H1 (cell line): ENCODE measurements around the gene DCTN2. TPM values are rescaled to one million over a fixed set of nuclear protein-coding genes. Genes with fewer than 3 reads are reported as not detected.
A peak's percentile ranks its signal among the peaks of the same experiment; 100 is the strongest.

Experiments
- GTF2F1 ChIP-seq: IDR thresholded peaks from 2 replicates; pipeline ENCODE4 v1.6.1; 2012; ENCODE audit warnings: low read depth, low read length, improper control_type of control experiment, borderline replicate concordance
- PHF8 ChIP-seq: fragments of 200-600 bp; sonication (generic); conservative IDR thresholded peaks from 2 replicates; pipeline ENCODE4 v1.7.1; 2012; ENCODE audit warnings: low read depth, mild to moderate bottlenecking, inconsistent platforms, low read length, moderate library complexity
- polyA plus RNA-seq, 7 experiments: library from polyadenylated mRNA; depleted of rRNA in 3 of 7; stranded (reverse) in 5 of 7; unstranded in 2 of 7; fragments of >200 nt in 5 of 7; fragments of 200-250 nt in 2 of 7; gene quantifications; 1 replicate in 5 of 7; 2 replicates in 1 of 7; 4 replicates in 1 of 7; pipeline versions ENCODE4 v1.2.1 to v1.2.3, GENCODE V29; 2011 to 2013; ENCODE audit warnings: missing spikeins in 2 of 7, mixed read lengths in 2 of 7
- total RNA-seq: library from RNA; stranded (reverse); fragmentation: NEBNext Ultra II Directional; extraction: Animal tissue kit (Norgen Biotek cat#: 25700); gene quantifications from 2 replicates; pipeline ENCODE4 v1.2.1, GENCODE V29; 2021

DCTN2 gene
- total and polyA plus RNA-seq, 2 of the 8 experiments (the other 6 are each of a cell fraction or from before 2014, with no cell fraction given): 90.3 to 91.9 TPM

GRCh38 chr12:57590864-57591781 is 44.1 kb upstream of the DCTN2 start, which contains the start of gene PIP4K2C (continued):
- peak; percentile 65 for TF ChIP-seq PHF8
- TF ChIP-seq GTF2F1: 0 out of 2 replicates have a peak, but pooled peaks have one; percentile 26
